ENCODE measurements around the gene CHST12. TPM values are rescaled to one million over a fixed set of nuclear protein-coding genes. Genes with fewer than 3 reads are reported as not detected.

Gene CHST12
- total and polyA plus RNA-seq, 10 of the 15 experiments (the other 5 are each of a cell fraction or from before 2014, with no cell fraction given) = 0.05 to 14.2 (median 3.3) TPM

DNA sequence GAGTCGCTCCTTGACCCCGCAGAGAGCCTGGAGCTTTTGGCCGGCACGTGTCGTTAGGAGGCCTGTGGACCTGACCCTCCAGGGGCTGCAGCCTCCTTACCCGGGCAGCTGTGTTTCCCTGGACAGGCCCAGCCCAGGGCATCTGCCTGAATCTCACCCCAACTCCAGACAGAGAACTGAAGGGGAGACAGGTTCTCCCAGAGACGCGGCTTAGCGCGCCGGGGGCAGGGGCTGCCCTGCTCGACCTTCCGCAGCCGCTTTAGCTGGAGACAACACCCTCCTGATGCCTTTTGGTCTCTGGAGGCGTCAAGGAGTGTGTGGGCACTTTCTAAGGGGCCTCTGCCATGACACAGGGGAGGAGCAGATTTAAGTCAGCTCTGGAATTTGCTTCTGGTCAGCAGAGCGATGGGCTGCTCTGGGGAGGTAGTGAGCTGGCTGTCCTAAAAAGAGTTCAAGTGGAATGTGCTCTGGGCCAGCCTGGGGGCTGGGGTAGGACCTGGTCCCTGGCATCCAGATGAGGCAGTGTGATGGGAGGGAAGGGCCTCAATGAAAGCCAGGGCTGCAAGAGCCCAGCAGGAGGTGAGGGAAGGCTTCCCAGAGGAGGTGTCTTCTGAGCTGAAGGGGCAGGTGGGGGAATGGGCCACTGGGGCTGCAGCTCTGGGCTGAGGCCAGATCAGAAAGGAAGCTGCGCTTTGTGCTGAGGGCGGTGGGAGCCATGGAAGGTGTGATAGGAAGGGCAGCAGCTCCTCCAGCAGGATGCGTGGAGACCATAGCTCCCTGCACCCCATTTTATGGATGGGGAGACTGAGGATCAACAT, 67.0 kb downstream of the CHST12 start (continued):
- TF ChIP-seq, protein P1, sequence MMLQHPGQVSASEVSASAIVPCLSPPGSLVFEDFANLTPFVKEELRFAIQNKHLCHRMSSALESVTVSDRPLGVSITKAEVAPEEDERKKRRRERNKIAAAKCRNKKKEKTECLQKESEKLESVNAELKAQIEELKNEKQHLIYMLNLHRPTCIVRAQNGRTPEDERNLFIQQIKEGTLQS (IDR thresholded peaks at IDR 0.05; ENCODE audit: borderline replicate concordance, extremely low read depth, low read depth, low read length) = no peak
- no peak for TF ChIP-seq NR2C1 (IDR thresholded peaks at IDR 0.05)
- no peak for TF ChIP-seq CBX5 (IDR thresholded peaks at IDR 0.05; ENCODE audit: low read depth)
- TF ChIP-seq ZBED1 (IDR thresholded peaks at IDR 0.05; ENCODE audit: borderline replicate concordance) = no peak
- TF ChIP-seq, protein P2, sequence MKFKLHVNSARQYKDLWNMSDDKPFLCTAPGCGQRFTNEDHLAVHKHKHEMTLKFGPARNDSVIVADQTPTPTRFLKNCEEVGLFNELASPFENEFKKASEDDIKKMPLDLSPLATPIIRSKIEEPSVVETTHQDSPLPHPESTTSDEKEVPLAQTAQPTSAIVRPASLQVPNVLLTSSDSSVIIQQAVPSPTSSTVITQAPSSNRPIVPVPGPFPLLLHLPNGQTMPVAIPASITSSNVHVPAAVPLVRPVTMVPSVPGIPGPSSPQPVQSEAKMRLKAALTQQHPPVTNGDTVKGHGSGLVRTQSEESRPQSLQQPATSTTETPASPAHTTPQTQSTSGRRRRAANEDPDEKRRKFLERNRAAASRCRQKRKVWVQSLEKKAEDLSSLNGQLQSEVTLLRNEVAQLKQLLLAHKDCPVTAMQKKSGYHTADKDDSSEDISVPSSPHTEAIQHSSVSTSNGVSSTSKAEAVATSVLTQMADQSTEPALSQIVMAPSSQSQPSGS (IDR thresholded peaks at IDR 0.05; ENCODE audit: low read length) = no peak
- no peak for TF ChIP-seq NRF1 (conservative IDR thresholded peaks at IDR 0.05; ENCODE audit: low read depth, low read length)
- no peak for TF ChIP-seq ESRRA (IDR thresholded peaks at IDR 0.05; ENCODE audit: low read length)
- TF ChIP-seq POLR2A (IDR thresholded peaks at IDR 0.05; ENCODE audit: low read depth, low read length) = no peak

DNA sequence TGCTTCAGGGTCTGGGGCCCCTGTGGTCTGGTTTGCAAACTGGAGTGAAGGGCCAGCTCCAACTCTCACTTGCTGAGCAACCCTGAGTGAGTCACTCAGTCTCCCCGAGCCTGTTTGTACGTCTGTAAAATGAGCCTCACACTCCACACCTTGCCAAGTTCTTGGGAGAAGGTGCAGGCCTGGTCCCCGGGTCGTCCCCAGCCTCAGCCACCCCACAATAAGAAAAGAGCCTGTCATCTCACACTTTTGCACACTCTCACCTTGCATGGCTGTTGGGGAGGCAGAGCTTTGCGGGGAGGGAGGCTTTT, 67.6 kb downstream of the CHST12 start:
- ChIA-PET CTCF (interaction anchor here (1.1 to 6.7 kb wide), 6 partner anchors 13 to 157 kb away, joined by 3 to 114 read pairs (median 6); no protein-coding TSS in a partner anchor), SMC1A (ENCODE audit: uncharacterized antibody, unreplicated experiment) (interaction anchor here (1.0 to 1.8 kb wide), 3 partner anchors 12 to 117 kb away, joined by 3 to 6 read pairs (median 4); no protein-coding TSS in a partner anchor), POLR2A (interaction anchor here (1.3 kb wide), 1 partner anchor 143 kb away, joined by 4 read pairs; no protein-coding TSS in a partner anchor), RAD21 (ENCODE audit: unreplicated experiment) (interaction anchor here (1.7 to 3.7 kb wide), 2 partner anchors 18 to 123 kb away, joined by 6 to 42 read pairs; no protein-coding TSS in a partner anchor)
- H3K27me3 ChIP-seq (replicated peaks in 1 of 2; ENCODE audit: control insufficient read depth in 2 of 2, insufficient read depth in 2 of 2, low read length in 1 of 2) = no peaks in the 10 kb centered on the region
- H3K9ac ChIP-seq (ENCODE audit: control insufficient read depth, insufficient read depth, low read length) = no peak overlapping the region
- intact Hi-C loops (cut with micrococcal nuclease; ENCODE audit: unreplicated experiment) (no loop called here), in situ Hi-C loops (cut with MboI) (no loop called here)
- H3K4me1 ChIP-seq (ENCODE audit: control insufficient read depth, insufficient read depth, low read length) = no peaks in the 10 kb centered on the region
- no peak overlapping the region for H3K27ac ChIP-seq (ENCODE audit: control insufficient read depth, insufficient read depth)
- no TSS peak for BruUV-seq (replicated peaks)
- DNase-seq (ENCODE audit: low read depth, low spot score) (no peak), FAIRE-seq (no peak), ATAC-seq (no peak)
- H3K9me3 ChIP-seq (replicated peaks; ENCODE audit: control insufficient read depth, insufficient read depth, low read length) = no peaks in the 10 kb centered on the region
- 18% methylated on average over 5 of the region's 5 CpGs for WGBS (ENCODE audit: insufficient coverage, insufficient replicate concordance, low lambda C conversion rate, missing lambda C conversion rate)
- no peaks in the 10 kb centered on the region for H3K79me2 ChIP-seq (ENCODE audit: control insufficient read depth, insufficient read depth, low read length)
- no peak overlapping the region for H3K4me2 ChIP-seq (ENCODE audit: control insufficient read depth, insufficient read depth)
- no peak overlapping the region for H3K4me3 ChIP-seq
- no peak overlapping the region for H2AFZ ChIP-seq (ENCODE audit: control insufficient read depth, low read depth, low read length)
- no peaks in the 10 kb centered on the region for H3K36me3 ChIP-seq (ENCODE audit: control insufficient read depth in 2 of 2, insufficient read depth in 2 of 2, low read length in 1 of 2)
- no peaks in the 10 kb centered on the region for H4K20me1 ChIP-seq (ENCODE audit: control insufficient read depth, insufficient read depth)
- TF ChIP-seq ZNF384 (IDR thresholded peaks at IDR 0.05; ENCODE audit: borderline replicate concordance, low read depth, low read length) (no peak), TBL1XR1 (IDR thresholded peaks at IDR 0.05; ENCODE audit: low read depth, low read length) (no peak), NFIC (IDR thresholded peaks at IDR 0.05; ENCODE audit: low read depth, low read length) (no peak), POLR2AphosphoS5 (IDR thresholded peaks at IDR 0.05; ENCODE audit: low read length) (no peak), KLF5 (IDR thresholded peaks at IDR 0.05; ENCODE audit: partially characterized antibody) (no peak), SMAD1 (IDR thresholded peaks at IDR 0.05; ENCODE audit: low read depth, partially characterized antibody) (no peak), MTA2 (IDR thresholded peaks at IDR 0.05; ENCODE audit: low read depth) (no peak), GATAD2B (conservative IDR thresholded peaks at IDR 0.05; ENCODE audit: low read depth) (no peak), SREBF1 (IDR thresholded peaks at IDR 0.05; ENCODE audit: low read length) (no peak), NR2C1 (IDR thresholded peaks at IDR 0.05) (no peak), POLR2AphosphoS2 (IDR thresholded peaks at IDR 0.05; ENCODE audit: low read depth, low read length) (no peak)
- TF ChIP-seq, protein P3, sequence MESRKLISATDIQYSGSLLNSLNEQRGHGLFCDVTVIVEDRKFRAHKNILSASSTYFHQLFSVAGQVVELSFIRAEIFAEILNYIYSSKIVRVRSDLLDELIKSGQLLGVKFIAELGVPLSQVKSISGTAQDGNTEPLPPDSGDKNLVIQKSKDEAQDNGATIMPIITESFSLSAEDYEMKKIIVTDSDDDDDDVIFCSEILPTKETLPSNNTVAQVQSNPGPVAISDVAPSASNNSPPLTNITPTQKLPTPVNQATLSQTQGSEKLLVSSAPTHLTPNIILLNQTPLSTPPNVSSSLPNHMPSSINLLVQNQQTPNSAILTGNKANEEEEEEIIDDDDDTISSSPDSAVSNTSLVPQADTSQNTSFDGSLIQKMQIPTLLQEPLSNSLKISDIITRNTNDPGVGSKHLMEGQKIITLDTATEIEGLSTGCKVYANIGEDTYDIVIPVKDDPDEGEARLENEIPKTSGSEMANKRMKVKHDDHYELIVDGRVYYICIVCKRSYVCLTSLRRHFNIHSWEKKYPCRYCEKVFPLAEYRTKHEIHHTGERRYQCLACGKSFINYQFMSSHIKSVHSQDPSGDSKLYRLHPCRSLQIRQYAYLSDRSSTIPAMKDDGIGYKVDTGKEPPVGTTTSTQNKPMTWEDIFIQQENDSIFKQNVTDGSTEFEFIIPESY (IDR thresholded peaks at IDR 0.05) = no peak
- TF ChIP-seq, protein P4, sequence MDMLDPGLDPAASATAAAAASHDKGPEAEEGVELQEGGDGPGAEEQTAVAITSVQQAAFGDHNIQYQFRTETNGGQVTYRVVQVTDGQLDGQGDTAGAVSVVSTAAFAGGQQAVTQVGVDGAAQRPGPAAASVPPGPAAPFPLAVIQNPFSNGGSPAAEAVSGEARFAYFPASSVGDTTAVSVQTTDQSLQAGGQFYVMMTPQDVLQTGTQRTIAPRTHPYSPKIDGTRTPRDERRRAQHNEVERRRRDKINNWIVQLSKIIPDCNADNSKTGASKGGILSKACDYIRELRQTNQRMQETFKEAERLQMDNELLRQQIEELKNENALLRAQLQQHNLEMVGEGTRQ (IDR thresholded peaks at IDR 0.05; ENCODE audit: borderline replicate concordance, low read depth, low read length) = no peak

All from GM12878 (cell line).